HG03064 (cell line): Measurements from ENCODE around the gene CCN5.

Experiments used
- ATAC-seq: cut with Tn5 transposase; IDR thresholded peaks from one replicate; pipeline ENCODE4 v1.9.1; 2021; ENCODE audit warnings: low read depth; ENCODE audit not compliant: unreplicated experiment

The CCN5 gene

DNA sequence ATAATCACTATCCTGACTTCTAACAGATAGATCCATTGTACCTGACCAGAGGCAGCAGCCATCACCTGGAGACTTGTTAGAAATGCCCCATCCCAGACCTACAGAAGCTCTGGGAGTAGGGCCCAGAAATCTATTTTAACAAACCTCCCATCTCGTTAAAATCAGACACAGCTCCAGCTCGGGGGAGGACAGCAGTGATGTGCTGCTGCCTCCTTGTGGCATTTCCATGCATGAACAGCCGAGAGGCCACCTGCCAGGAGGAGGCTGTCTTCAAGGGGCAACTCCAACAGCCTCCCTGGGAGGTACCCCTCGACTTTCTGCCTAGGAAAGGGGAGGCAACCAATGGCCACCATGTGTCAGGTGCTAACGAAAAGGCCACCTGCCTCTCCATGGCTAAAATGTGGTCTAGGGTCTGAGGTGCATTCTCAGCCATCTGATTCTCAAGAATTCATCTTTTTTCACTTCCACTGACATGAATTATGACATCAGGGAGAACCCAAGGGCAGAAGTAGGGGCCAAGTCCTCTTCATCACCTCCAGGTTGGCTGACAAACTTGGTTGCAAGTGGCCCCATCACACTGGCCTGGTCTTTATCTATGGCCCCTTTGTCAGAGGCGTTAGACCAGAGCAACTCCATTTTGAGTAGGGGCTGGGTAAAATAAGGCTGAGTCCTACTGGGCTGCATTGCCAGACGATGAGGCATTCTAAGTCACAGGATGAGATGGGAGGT, 18.3 kb downstream of the CCN5 start:
- no peak for ATAC-seq

DNA sequence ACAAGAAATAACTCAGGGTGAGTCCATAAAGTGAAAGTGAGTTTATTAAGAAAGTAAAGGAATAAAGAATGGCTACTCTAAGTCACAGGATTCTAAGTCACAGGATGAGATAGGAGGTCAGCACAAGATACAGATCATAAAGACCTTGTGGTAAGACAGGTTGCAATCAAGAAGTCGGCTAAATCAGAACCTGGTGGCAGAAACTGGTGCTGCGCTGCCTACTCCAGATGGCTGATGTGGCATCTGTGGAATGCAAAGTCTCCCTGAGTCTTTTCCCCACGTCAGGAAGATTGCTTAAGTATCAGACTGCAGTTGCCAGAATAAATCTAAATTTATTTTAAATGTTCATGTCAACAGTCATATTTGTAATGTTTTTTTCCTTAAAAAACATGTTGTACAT, 19.8 kb downstream of the CCN5 start:
- ATAC-seq: no peak

GRCh38 chr20:44735816-44736169, 20.6 kb downstream of the CCN5 start:
- no peak for ATAC-seq

DNA sequence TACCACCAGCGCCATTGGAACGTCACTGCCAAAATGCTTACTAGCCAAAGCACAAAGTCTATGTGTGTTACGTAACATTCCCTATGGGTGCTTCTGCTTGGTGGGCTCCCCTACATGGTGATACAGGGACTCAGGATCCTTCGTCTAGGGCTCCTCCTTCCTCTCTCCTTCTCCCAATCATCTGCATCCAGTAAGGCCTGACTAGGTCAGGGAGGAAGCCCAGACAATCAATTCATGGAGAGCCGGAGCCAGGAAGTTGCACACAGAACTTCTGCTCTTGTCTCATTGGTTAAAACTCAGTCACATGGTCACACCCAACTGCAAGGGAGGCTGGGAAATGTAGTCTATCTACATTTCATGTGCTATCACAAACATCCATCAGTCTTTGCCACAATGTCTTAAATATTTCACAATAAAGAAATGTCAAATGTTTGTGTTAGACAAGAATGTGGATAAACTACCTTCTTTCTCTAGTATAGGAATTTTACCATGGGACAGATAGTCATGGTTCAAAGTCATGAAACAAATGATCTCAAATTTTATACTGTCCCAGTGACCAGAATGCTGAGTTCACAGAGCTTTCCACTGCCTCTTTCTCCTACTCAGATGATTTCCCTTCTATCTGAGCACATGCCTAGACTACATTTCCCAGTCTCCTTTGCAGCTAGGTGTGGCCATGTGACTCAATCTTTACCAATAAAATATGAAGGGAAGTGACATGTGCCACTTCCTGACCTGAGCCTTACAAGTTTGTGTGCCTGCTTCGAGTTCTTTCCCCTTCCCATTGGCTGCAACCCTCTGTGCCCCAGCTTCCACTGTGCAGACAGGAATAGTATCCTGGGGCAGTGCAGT, 21.2 kb downstream of the CCN5 start:
- ATAC-seq: no peak

DNA sequence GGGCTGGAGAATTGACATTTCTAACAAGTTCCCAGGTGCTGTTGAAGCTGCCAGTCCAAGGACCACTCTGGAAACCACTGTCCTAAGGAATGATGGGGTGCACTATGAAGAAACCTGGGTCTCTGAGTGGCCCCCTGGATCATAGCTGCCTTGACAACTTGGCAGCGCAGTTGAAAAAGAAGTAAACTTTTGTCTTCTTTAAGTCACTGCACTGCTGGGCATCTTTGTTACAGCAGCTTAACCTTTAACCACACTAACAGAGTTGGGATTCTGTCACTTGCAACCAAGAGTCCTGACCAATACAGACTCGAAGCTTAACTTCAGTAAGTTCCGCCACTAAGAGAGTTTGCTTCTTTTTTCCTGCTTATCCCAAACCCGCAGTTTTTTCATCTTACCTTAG, 21.9 kb downstream of the CCN5 start:
- ATAC-seq: no peak

- ATAC-seq: no peak
Observed at GRCh38 chr20:44738813-44739477, 23.8 kb downstream of the CCN5 start.

GRCh38 chr20:44739942-44740341, 24.8 kb downstream of the CCN5 start:
- no peak for ATAC-seq

DNA sequence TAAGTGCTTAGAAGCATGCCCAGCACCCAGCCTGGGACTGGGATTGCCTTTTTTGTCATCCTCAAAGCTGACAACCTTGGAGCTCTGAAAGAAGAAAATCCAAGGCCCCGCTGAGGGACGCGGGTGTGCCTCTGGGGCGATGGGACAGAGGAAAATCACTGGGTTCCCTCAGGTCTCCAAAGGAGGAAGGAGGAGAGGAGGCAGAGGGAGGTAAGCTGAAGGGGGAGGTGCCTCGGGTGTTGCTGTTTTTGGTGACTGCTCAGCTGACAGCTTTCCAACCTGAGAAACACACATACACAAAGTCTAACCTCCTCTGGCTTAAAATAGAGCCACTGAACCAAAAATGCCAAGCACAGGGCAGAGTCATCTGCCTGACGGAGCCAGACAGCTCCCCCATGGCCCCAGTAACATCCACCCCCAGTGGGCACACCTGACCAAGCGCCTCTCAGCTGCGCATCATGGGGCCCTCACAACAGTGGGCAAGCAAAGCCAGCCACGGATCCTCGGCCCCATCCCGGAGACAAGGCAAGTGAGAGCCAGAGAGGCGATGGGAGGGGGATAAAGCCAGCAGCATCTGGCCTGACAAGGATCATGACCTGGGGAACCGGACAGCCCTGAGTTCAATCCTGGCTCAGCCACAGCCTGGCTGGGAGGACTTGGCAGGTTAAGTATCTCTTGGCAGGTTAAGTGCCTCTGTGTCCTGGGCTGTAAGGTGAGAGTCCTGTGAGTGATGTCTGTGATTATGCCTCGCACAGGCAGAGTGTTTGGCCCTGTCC, 27.3 kb downstream of the CCN5 start:
- ATAC-seq: no peak

- no peak for ATAC-seq
Observed at GRCh38 chr20:44743080-44743701, 28.0 kb downstream of the CCN5 start.

GRCh38 chr20:44743916-44744655, 28.9 kb downstream of the CCN5 start:
- ATAC-seq: no peak

DNA sequence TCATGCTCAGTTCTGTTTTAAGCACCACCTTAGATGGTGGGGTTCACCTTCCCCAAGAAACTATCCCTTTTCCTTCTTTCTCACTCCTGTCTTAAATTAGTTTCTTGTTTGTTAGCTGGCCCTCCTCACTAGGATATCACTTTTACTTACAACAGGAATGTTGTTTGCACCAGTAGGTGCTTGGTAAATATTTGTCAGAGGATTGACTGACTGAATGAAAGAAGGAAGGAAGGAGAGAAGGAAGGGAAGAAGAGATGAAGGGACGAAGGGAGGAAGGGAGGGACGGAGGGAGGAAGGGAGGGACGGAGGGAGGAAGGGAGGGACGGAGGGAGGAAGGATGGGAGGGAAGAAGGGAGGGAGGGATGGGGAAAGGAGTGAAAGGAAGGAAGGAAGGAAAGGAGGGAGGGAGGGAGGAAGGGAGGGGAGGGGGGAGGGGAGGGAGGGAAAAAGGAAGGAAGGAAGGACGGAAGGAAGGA, 30.0 kb downstream of the CCN5 start:
- ATAC-seq: no peak

- ATAC-seq: no peak
Observed at GRCh38 chr20:44745598-44746366, 30.6 kb downstream of the CCN5 start, which contains the start of gene KCNK15. KCNK15 (plus strand) TSS chr20:44745865; CDS start chr20:44745911, 46 bp downstream.

- ATAC-seq: no peak
Observed at GRCh38 chr20:44746367-44747165, 31.4 kb downstream of the CCN5 start.

DNA sequence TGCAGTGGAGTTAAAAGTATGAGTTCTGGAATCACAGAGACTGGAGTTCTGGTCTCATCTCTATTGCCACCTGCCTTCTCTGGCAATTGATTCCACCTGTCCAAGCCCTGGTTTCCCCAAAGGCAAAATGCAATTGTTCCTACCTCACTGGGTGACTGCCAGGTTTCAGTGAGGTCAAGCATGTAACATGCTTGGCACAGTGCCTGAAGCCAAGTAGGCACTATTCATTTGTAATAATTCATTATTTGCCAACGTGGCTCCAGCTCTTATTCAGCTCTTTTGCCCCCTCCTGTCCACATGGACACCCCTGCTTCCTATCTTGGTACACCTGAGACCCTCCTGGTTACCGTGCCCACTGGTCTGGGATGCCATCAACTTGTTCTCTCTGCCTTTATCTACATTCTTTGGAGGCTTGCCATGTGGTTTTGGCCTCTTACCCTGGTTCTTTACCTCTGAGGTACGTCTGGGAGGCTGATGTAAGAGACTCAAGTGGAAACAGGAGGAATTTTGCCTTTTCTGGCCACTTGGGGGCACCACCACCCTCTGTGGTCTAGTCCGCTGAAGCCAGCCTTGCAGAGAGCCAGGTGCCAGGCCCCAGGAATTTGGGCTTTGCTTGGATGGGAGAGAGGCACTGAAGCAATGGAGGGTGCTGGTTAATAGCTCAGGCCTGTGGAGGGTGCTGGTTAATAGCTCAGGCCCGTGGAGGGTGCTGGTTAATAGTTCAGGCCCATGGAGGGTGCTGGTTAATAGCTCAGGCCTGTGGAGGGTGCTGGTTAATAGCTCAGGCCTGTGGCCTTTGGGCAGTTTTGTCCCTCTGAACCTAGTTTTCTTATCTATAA, 32.2 kb downstream of the CCN5 start:
- ATAC-seq: no peak

DNA sequence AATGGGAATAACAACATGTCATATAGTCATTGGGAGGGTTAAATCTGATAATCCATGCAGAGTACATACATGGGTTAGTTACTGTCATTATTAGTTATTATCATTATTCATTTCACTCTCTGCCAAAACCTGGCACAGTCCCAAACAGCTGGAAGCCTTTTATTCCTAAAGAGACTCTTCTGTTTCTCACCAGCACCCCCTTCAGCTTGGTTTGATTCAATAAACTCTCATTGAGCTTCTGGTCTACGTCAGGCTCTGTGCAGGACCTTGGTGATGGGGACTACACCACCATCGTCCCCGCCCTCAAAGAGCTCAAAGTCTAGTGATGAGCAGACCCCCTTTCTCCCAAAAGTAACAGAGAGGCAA, 32.8 kb downstream of the CCN5 start:
- no peak for ATAC-seq

DNA sequence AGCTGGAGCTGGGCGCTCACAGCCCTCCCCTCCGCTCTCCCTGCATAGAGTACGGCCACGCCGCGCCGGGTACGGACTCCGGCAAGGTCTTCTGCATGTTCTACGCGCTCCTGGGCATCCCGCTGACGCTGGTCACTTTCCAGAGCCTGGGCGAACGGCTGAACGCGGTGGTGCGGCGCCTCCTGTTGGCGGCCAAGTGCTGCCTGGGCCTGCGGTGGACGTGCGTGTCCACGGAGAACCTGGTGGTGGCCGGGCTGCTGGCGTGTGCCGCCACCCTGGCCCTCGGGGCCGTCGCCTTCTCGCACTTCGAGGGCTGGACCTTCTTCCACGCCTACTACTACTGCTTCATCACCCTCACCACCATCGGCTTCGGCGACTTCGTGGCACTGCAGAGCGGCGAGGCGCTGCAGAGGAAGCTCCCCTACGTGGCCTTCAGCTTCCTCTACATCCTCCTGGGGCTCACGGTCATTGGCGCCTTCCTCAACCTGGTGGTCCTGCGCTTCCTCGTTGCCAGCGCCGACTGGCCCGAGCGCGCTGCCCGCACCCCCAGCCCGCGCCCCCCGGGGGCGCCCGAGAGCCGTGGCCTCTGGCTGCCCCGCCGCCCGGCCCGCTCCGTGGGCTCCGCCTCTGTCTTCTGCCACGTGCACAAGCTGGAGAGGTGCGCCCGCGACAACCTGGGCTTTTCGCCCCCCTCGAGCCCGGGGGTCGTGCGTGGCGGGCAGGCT, 35.1 kb downstream of the CCN5 start:
- ATAC-seq: no peak
